Cerebellar cortex (tissue), 1 donor: ENCODE data around the gene CTDSPL.

Experiments used
- DNase-seq: peaks from one replicate; pipeline ENCODE4 v3.0.0-alpha.2; 2015; ENCODE audit warnings: low spot score

CTDSPL gene

DNA sequence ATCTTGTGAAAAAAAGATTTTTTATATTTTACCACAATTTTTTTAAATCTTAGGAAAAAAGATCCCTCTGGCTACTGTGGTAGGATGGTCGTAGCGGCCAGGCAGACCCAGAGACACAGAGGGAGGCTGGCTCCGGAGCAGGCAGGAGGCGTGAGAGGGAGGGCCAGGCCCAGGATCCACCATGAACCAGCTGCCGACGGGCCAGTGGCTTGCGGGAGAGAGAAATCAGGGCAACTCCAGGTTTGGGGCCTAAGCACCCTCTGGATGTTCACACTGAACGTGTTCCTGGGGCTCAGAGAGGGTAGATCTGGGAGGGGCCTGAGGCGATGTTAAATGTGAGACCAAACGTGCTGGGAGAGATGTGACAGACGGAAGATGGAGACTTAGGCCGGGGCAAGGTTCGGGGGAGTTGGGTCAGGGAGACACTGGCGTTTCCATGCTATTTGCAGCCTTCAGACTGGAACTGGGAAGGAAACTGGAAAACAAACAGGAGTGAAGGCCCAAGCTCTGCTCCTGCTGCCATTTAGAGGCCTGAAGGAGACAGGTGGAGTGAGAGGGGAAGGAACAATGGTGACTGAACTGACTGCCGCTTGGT is 127.3 kb downstream of the CTDSPL start:
- DNase-seq: no peak

DNA sequence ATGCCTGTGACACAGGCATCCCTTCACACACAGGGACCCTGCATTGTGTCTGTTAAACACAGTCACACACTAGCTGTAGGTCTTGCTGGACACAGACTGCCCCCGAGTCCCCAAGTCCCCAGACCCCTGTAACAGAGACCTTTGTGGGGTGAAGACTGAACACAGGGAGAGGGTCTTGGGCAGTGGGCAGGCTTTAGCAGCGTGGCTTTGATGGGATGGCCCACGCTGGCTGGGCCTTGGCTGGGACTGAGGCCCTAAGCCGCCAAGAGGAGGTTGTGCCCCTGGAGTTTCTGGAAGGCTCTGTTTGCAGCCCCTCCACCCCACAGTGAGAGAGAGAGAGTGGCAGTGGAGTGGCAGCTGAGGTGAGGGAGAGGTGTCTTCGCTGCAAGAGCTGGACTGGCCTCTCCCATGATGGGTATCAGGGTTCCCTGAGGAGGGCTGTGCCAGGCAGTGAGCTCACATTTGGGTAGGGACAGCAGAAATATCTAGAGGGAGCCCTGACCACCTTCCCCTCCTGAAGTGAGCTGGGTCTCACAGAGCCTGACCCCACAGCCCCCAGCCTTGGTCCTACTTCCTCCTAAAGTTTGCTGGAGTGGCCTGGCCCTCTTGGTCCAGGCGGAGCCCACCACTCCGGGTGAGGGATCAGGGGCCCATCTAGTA is 128.3 kb downstream of the CTDSPL start:
- no peak for DNase-seq

DNA sequence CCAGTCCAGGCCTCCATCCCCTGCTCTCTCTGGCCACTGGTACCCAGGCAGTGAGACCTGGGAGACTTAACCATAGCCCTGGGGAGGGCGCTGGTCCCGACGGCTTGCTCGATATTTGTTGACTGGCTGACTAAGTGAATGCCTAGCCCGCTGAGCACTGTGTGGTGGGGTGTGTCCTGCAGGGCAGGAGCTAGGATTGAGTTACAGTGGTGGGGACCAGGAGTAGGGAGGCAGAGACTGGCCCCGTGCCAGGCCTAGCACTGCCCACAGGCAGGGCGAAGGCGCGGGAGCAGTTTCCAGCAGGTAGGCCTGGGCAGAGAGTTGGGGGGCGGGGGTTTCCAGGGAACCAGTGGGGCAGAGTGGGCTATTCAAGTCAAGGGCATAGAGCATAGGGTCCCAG is 128.8 kb downstream of the CTDSPL start, which contains the start of gene VILL:
VILL (plus strand) TSS at position 260 of the 400 bp plus-strand sequence. CDS start 2,887 bp downstream, outside the sequence.
- no peak for DNase-seq

- no peak for DNase-seq
Measured at GRCh38 chr3:37991109-37991508, 129.4 kb downstream of the CTDSPL start.

- DNase-seq: no peak
Measured at GRCh38 chr3:37991823-37992222, 130.1 kb downstream of the CTDSPL start.

DNA sequence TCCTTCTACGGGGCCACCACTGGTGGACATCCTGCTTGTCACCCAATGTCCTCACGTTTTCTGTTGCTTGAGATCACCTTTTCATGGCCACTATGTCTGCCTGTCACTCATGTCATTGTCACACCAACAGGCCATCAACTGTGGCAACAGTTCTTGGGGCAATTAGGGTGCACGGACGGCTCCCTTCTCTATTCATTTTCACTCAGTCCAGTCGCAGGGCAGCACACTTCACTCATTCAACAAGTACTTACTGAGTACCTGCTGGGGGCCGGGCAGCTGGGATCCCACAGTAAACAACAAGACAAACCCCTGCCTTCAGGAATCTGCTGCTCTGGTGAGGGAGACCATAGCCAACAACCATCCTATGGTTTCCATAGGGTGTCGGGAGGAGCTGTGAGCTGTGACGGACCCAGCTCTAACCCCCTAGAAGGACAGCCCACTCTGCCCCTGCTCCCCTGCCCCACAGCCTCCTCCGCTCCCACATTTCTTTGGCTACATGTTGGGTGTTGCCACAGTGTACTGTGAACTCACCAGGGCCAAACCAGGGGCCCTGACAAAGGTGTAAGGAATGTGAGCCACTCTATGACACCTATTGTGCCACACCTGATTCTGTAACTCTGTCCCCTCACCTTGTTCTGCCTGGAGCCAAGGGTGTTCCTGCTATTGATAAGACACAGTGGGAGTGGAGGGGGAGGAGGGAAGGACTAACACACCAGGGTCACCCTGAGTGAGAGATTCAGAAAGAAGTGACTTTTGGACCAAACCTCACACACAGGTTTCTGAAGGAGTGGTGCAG is 130.8 kb downstream of the CTDSPL start:
- no peak for DNase-seq

DNA sequence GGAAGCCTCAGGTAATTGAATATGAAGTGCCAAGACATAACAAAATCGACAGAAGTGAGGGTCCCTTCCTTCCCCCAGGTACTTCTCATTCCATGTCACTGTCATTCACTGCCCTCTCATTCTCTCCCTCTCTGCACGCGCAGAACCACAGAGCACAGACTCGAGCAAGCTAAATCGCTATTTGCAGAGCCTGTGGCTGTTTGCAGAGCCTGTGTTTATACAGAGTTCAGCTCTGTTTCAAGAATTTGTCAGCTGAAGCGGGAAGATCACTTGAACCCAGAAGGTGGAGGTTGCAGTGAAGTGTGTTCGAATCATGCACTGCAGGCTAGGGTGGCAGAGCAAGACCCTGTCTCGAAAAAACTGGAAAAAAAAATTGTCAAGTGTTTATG is 131.4 kb downstream of the CTDSPL start:
- DNase-seq: no peak

DNA sequence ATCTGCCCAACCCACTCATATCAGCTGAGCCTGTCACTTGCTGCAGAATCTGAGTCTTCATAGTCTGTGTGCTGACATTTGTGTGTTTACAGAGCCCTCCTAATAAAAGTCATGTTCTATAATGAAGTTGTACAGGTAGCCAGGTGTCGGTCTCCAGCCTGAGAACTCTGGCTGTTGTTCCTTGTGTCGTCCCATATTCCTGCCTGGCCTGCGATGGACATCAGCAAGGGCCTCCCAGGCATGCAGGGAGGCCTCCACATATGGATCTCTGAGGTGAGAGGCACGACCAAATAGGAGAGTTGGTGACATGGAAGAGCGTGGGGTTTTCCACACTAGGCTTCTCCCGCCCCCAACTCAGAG is 131.8 kb downstream of the CTDSPL start:
- no peak for DNase-seq

DNA sequence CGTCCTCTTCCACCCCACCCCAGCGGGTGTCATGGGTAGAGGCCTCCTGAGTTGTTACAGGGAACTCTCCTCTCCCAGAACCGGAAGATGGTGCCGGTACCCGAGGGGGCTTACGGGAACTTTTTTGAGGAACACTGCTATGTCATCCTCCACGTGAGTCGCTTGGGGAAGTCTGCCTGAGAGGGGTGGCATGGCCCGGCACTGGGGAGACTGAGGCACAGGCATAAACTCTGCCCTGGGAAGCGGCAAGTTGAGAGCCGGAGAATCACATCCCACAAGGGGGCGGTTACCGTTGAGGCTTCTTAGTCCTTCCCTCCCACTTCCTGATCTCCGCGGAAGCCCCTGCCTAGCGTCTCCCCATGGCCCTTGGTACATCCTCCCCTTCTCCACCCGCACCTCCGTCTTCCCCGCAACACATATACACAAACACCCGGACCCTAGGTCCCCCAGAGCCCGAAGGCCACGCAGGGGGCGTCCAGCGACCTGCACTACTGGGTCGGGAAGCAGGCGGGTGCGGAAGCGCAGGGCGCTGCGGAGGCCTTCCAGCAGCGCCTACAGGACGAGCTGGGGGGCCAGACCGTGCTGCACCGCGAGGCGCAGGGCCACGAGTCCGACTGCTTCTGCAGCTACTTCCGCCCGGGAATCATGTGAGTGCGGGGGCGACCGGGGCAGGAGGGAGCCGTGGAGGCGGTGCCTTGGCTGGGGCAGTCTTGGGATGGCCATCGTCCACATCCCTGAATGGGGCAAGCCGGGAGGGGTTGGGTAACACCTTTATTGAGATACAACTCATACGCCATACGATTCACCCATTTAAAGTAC is 132.3 kb downstream of the CTDSPL start:
- DNase-seq: peak; percentile 50

DNA sequence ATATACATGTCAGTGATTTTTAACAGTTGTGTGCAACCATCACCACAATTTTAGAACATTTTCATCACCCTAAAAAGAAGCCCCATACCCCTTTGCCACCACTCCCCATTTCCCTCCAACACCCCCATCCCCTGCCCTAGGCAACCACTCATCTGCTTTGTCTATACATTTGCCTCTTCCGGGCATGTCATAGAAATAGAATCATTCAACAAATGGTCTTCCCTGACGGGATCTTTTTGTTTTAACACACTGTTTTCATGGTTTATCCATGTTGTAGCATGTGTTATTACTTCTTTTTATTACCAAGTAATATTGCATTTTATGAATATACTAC is 132.9 kb downstream of the CTDSPL start:
- no peak for DNase-seq

DNA sequence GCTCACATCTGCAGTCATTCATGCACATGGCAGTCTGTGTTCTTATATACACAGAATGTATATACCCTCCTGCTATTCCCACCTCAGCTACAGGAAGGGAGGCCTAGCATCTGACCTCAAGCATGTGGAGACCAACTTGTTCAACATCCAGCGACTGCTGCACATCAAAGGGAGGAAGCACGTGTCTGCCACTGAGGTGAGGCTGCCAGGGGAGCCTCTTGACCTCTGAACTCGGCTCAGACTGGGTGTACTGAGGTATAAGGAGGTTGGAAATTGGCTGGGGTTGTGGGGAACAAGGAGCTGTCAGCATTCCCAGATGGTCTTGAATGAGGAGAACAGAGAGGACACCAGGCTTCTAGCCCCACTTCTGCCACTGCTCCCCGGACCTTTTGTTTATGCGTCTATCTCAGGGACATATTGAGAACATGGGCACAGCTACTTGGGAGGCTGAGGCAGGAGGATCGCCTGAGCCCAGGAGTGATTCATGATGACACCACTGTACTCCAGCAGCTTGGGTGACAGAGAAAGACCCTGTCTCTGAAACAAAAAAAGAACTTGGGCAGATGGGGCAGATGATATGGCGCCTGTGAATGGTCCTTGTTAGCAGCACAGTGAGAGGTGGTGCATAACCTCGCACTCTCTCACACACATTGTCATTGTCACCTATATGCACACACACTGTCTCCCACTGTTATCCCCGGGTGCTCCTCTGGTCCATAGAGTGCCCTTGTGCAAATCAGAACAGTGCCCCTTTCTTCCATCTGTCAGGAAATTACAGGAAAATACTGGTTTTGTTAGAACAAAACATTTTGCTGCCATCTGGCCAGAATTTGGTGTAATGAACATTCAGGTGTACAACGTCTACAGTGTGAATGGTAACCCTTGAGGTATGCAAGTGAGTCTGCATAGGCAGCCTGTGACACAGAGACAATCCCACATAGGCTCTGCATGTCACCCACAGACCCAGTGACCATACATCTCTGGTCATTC is 134.3 kb downstream of the CTDSPL start:
- peak; percentile 93 for DNase-seq

DNA sequence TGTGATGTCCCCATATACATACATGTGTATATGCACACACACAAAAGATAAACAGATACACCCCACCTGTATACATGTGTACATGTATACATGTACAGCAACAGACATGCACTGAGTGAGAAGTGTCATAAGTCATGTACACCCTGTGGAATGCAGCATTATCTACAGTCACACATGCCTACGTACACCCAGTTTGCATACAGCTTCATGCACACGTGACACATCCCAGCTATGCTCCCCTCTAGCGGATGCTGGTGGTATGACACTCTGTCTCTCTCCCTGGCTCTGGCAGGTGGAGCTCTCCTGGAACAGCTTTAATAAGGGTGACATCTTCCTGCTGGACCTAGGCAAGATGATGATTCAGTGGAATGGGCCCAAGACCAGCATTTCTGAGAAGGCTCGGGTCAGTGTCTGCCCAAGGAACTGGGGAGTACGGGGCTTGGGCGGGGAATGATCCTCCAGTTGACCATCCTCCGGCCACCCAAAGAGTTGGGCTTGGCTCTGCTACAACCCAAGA is 135.2 kb downstream of the CTDSPL start:
- peak; percentile 79 for DNase-seq

DNA sequence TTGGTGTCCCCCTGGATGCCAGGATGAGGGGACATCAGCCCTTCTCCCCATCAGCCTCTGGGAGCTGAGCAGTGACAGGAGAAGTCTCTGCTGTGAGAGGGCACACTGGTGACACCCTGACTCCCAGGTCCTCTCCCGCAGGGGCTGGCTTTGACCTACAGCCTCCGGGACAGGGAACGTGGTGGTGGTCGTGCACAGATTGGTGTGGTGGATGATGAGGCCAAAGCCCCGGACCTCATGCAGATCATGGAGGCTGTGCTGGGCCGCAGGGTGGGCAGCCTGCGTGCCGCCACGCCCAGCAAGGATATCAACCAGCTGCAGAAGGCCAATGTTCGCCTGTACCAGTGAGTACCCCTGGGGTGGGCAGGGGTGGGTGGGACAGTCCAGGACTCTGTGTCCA is 135.7 kb downstream of the CTDSPL start:
- DNase-seq: no peak

DNA sequence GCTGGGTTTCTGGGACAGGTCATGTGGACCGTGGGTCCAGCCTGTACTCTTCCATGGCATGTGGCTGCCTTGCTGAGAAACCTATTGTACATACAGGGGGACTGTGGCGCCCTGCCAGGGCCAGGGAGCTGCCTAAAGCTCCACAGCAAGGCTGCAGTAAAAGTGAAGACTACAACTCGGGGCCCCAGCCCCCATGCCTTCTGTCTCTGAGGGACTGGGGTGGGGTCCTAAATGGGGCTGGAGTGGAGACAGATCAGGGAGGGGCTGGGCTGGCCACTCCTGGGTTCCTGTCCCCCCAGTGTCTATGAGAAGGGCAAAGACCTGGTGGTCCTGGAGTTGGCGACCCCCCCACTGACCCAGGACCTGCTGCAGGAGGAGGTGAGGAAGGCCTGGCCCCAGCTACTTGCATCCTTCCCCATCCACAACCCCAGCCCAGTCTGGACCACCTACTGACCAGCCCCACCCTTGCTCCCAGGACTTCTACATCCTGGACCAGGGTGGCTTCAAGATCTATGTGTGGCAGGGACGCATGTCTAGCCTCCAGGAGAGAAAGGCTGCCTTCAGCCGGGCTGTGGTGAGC is 136.2 kb downstream of the CTDSPL start:
- no peak for DNase-seq

- no peak for DNase-seq
Measured at GRCh38 chr3:37999836-38000235, 138.2 kb downstream of the CTDSPL start.

GRCh38 chr3:38000242-38000916 is 138.7 kb downstream of the CTDSPL start:
- no peak for DNase-seq

- no peak for DNase-seq
Measured at GRCh38 chr3:38000965-38001455, 139.3 kb downstream of the CTDSPL start.

- no peak for DNase-seq
Measured at GRCh38 chr3:38001456-38002081, 139.9 kb downstream of the CTDSPL start.

DNA sequence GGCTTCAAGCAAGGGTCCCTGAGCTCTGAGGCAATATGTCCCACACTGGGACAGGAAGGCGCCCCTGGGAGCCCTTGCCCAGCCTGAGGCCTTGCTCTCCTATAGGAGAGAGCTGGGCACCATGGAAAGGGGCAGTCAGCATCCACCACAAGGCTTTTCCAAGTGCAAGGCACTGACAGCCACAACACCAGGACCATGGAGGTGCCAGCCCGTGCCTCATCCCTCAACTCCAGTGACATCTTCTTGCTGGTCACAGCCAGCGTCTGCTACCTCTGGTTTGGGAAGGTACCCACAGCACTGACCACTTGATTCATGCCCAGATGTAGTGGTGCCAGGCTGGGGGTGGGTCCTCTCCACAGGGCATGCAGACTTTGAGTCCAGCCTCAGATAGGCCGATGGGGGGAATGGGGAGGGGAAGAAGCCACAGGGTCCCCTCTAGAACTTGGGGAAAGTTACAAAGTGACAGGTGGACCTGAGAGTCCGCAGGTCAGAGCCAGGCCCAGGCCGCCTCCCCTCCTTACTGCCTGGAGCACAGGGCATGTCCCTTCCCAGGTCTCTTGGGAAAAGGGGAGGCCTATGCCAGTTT is 140.7 kb downstream of the CTDSPL start:
- DNase-seq: no peak
